Measurements from ENCODE around the gene CHPF.

Gene CHPF

GRCh38 chr2:219531639-219532377, 11.8 kb downstream of the CHPF start:
- no peak overlapping the region for H3K4me3 ChIP-seq (replicated peaks in 1 of 2; ENCODE audit: low read depth in 2 of 2, low read length in 2 of 2)
- TF ChIP-seq, protein P1, sequence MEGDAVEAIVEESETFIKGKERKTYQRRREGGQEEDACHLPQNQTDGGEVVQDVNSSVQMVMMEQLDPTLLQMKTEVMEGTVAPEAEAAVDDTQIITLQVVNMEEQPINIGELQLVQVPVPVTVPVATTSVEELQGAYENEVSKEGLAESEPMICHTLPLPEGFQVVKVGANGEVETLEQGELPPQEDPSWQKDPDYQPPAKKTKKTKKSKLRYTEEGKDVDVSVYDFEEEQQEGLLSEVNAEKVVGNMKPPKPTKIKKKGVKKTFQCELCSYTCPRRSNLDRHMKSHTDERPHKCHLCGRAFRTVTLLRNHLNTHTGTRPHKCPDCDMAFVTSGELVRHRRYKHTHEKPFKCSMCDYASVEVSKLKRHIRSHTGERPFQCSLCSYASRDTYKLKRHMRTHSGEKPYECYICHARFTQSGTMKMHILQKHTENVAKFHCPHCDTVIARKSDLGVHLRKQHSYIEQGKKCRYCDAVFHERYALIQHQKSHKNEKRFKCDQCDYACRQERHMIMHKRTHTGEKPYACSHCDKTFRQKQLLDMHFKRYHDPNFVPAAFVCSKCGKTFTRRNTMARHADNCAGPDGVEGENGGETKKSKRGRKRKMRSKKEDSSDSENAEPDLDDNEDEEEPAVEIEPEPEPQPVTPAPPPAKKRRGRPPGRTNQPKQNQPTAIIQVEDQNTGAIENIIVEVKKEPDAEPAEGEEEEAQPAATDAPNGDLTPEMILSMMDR (IDR thresholded peaks at IDR 0.05; ENCODE audit: low read depth, low read length) = no peak
- no peak for DNase-seq (ENCODE audit: low read depth in 2 of 2)

DNA sequence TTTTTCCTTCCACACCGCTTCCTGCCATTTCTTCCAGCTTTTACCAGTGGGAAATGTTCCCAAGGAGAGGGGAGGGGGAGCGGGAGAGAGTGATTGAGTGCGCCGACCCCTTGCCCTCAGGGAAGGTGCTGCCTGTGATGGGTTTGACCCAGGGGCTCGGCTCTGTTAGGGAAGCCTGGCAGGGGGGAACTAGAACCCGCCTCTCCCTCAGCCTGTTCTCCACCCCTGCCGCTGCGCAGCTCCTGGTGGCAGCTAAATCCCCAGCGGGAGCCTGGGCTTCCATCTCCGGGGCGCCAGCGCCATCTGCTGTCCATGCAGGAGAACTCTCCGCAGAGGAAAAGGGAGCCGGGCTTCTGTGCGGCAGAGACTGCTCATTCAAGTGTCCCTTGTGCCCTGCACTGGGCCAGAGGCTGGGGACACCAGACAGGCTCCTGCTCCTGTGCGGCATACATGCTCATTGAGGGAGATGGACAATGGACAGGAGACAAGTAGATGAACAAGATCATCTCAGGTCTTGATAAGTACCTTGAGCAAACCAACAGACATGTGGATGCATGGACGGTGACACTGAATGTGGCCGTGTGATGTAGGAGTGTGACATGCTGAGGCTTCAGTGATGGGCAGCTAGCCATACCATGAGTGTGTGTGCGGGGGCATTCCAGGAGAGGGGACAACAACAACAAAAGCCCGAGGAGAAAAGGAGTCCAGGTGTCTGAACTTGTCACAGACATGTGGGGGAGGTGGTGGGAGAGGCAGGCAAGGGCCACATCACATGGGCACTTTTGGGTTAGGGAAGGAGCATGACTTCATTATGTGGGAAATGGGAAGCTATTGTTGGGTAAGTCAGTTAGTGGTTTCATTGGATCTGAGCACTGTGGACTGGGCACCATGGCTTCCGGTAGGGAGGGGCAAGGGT, 13.3 kb downstream of the CHPF start:
- peak overlapping the region in 1 of 2 donors; percentile 21 for H3K4me3 ChIP-seq (replicated peaks in 1 of 2; ENCODE audit: low read depth in 2 of 2, low read length in 2 of 2)
- DNase-seq (ENCODE audit: low read depth in 2 of 2) = peak; percentile 84 to 88
- TF ChIP-seq, protein P1 (IDR thresholded peaks at IDR 0.05; ENCODE audit: low read depth, low read length) = peak; percentile 98

DNA sequence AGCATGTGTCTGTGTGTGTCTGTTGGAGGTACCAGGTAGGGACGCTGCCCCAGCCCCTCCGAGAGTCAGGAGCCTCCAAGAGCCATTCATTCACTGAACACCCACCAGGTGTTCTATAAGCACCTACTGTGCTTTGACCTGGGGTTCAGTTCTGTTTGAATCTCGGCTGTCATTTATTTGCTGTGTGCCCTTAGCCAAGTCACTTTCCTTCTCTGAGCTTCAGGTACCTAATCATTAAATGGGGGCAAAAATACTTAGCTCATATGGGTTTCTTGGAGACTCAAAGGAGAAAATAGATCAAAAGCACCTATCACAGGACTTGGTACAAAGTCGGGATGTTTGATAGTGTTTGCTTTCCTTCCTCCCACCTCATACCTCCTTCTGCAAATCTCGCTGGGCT, 16.1 kb downstream of the CHPF start:
- TF ChIP-seq, protein P1 (IDR thresholded peaks at IDR 0.05; ENCODE audit: low read depth, low read length) = no peak
- DNase-seq (ENCODE audit: low read depth in 2 of 2) = no peak
- no peak overlapping the region for H3K4me3 ChIP-seq (replicated peaks in 1 of 2; ENCODE audit: low read depth in 2 of 2, low read length in 2 of 2)

DNA sequence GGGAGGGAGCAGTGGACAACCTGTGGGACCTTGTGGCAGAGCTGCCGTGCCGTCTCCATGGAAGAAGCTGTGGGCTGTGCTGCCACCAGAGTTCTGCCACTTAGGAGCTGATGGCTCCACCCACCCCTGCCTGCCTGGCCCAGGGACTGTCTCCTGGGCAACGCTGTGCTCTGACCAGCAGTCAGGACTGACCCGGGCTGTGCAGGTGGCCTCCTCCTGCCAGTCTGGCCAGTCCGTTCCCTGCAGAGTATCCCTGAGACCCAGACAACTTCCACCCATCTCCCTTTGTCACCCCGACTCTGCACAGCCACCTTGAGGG, 16.6 kb downstream of the CHPF start:
- H3K4me3 ChIP-seq (replicated peaks in 1 of 2; ENCODE audit: low read depth in 2 of 2, low read length in 2 of 2) = no peak overlapping the region
- no peak for DNase-seq (ENCODE audit: low read depth in 2 of 2)
- TF ChIP-seq, protein P1 (IDR thresholded peaks at IDR 0.05; ENCODE audit: low read depth, low read length) = no peak

GRCh38 chr2:219526320-219527075, 17.1 kb downstream of the CHPF start:
- no peak for DNase-seq (ENCODE audit: low read depth in 2 of 2)

More at GRCh38 chr2:219526320-219527075, 17.1 kb downstream of the CHPF start:
- TF ChIP-seq, protein P1 (IDR thresholded peaks at IDR 0.05; ENCODE audit: low read depth, low read length) = no peak
- no peak overlapping the region for H3K4me3 ChIP-seq (replicated peaks in 1 of 2; ENCODE audit: low read depth in 2 of 2, low read length in 2 of 2)
